Measurements from ENCODE around the gene PTK6. TPM values are rescaled to one million over a fixed set of nuclear protein-coding genes. Genes with fewer than 3 reads are reported as not detected.
A peak's percentile ranks its signal among the peaks of the same experiment; 100 is the strongest.

The PTK6 gene
- total and polyA plus RNA-seq, 2 of the 13 experiments (the other 11 are each of a cell fraction or from before 2014, with no cell fraction given) = 0.08 TPM; not detected in 1

DNA sequence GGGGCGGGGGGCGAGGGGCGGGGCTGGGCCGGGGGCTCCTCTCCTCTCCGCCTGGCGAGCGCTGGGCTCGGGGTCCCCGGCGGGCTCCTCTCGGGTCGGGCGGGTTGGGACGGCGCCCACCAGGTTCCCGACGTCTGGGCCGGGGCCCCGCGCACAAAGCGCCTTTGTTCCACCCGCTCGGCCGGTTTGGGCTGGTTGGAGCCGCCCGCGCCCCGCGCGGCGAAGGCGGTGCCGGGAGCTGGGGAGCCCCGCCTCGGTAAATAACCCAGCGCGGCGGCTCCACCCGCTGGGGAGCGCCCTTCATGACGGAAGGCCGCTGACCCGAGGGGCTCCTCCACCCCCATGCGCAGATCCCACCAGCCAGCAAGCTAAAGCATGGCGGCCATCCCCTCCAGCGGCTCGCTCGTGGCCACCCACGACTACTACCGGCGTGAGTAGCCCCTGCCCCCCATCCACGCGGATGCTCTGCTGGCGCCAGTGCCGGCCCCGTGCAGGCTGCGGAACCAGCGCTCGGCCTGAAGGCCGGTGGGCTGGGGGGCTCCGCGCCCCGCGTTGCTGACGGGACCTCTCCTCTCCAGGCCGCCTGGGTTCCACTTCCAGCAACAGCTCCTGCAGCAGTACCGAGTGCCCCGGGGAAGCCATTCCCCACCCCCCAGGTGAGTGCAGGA, 16.1 kb downstream of the PTK6 start (continued):
- TF ChIP-seq, protein P1, sequence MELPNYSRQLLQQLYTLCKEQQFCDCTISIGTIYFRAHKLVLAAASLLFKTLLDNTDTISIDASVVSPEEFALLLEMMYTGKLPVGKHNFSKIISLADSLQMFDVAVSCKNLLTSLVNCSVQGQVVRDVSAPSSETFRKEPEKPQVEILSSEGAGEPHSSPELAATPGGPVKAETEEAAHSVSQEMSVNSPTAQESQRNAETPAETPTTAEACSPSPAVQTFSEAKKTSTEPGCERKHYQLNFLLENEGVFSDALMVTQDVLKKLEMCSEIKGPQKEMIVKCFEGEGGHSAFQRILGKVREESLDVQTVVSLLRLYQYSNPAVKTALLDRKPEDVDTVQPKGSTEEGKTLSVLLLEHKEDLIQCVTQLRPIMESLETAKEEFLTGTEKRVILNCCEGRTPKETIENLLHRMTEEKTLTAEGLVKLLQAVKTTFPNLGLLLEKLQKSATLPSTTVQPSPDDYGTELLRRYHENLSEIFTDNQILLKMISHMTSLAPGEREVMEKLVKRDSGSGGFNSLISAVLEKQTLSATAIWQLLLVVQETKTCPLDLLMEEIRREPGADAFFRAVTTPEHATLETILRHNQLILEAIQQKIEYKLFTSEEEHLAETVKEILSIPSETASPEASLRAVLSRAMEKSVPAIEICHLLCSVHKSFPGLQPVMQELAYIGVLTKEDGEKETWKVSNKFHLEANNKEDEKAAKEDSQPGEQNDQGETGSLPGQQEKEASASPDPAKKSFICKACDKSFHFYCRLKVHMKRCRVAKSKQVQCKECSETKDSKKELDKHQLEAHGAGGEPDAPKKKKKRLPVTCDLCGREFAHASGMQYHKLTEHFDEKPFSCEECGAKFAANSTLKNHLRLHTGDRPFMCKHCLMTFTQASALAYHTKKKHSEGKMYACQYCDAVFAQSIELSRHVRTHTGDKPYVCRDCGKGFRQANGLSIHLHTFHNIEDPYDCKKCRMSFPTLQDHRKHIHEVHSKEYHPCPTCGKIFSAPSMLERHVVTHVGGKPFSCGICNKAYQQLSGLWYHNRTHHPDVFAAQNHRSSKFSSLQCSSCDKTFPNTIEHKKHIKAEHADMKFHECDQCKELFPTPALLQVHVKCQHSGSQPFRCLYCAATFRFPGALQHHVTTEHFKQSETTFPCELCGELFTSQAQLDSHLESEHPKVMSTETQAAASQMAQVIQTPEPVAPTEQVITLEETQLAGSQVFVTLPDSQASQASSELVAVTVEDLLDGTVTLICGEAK (IDR thresholded peaks at IDR 0.05) = no peak
- TF ChIP-seq, protein P1 (CRISPR knock-in tag; IDR thresholded peaks at IDR 0.05) = peak; percentile 19; the same call in 1 of the 2 replicates
- TF ChIP-seq, protein P2, sequence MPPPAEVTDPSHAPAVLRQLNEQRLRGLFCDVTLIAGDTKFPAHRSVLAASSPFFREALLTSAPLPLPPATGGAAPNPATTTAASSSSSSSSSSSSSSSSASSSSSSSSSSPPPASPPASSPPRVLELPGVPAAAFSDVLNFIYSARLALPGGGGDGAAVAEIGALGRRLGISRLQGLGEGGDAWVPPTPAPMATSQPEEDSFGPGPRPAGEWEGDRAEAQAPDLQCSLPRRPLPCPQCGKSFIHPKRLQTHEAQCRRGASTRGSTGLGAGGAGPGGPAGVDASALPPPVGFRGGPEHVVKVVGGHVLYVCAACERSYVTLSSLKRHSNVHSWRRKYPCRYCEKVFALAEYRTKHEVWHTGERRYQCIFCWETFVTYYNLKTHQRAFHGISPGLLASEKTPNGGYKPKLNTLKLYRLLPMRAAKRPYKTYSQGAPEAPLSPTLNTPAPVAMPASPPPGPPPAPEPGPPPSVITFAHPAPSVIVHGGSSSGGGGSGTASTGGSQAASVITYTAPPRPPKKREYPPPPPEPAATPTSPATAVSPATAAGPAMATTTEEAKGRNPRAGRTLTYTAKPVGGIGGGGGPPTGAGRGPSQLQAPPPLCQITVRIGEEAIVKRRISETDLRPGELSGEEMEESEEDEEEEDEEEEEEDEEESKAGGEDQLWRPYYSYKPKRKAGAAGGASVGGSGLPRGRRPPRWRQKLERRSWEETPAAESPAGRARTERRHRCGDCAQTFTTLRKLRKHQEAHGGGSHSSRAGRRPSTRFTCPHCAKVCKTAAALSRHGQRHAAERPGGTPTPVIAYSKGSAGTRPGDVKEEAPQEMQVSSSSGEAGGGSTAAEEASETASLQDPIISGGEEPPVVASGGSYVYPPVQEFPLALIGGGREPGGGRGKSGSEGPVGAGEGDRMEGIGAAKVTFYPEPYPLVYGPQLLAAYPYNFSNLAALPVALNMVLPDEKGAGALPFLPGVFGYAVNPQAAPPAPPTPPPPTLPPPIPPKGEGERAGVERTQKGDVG (CRISPR knock-in tag; IDR thresholded peaks at IDR 0.05; ENCODE audit: borderline replicate concordance) = 0 out of 2 replicates have a peak, but pooled peaks have one; percentile 29
- TF ChIP-seq HMG20A (CRISPR knock-in tag; IDR thresholded peaks at IDR 0.05; ENCODE audit: borderline replicate concordance) (no peak), DR1 (CRISPR knock-in tag; IDR thresholded peaks at IDR 0.05) (no peak), ZNF761 (CRISPR knock-in tag; conservative IDR thresholded peaks at IDR 0.05) (no peak), FOXA1 (IDR thresholded peaks at IDR 0.05) (no peak), FOXA1 (CRISPR knock-in tag; IDR thresholded peaks at IDR 0.05) (peak; percentile 76), RFXAP (CRISPR knock-in tag; IDR thresholded peaks at IDR 0.05; ENCODE audit: borderline replicate concordance) (peak; percentile 14; the same call in 1 of the 2 replicates), POLR2A (IDR thresholded peaks at IDR 0.05; ENCODE audit: insufficient read depth in 1 of 2, low read depth in 2 of 2, low read length in 2 of 2) (0 out of 4 replicates have a peak, but pooled peaks of 1 of the 2 experiments have one; percentile 14), HNRNPL (IDR thresholded peaks at IDR 0.05; ENCODE audit: low read depth, low read length) (no peak), ETV5 (CRISPR knock-in tag; IDR thresholded peaks at IDR 0.05; ENCODE audit: borderline replicate concordance) (0 out of 2 replicates have a peak, but pooled peaks have one; percentile 18), SP140L (CRISPR knock-in tag; IDR thresholded peaks at IDR 0.05; ENCODE audit: borderline replicate concordance) (no peak)
- TF ChIP-seq, protein P3, sequence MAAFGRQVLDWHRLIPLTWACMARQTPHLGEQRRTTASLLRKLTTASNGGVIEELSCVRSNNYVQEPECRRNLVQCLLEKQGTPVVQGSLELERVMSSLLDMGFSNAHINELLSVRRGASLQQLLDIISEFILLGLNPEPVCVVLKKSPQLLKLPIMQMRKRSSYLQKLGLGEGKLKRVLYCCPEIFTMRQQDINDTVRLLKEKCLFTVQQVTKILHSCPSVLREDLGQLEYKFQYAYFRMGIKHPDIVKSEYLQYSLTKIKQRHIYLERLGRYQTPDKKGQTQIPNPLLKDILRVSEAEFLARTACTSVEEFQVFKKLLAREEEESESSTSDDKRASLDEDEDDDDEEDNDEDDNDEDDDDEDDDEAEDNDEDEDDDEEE (CRISPR knock-in tag; IDR thresholded peaks at IDR 0.05) = no peak

All from HepG2 (cell line).